ENCODE data around the gene TBL1XR1. TPM values are rescaled to one million over a fixed set of nuclear protein-coding genes. Genes with fewer than 3 reads are reported as not detected.

The TBL1XR1 gene
- total RNA-seq, 1 experiment from 2014 or later, result 77.6 TPM

DNA sequence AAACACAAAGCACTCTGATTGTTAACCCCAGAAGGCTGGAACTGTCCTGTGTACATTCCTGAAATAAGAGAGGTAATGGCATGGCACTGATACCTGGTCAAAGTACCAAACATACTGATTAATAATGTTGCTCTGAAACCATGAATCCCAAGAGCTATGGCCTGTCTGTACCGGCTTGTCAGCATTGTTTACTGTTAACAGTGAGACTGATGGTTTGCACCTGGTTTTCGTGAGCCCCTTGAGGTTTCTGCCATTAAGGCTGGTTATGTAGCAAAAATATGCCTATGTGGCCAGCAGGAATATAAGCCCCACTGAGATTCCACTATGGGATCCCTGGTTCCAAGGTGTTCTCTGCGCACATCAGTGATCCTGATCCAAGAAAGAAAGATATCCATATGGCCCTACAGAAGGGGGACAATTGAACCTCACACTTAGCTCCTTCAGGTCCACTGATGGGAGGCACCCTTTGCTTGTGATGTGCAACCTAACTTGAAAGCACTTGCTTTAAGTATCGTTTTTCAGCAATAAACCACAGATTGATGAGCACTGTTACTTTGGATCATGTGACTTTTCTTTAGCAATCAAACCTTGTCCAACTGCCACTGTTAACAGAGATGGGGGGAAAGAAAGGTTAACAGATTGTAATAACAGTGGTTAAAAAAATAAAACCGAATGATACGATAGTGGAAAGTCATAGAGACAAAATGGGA, 65.2 kb downstream of the TBL1XR1 start:
- CTCF ChIA-PET, result no interaction called here
- BruUV-seq (replicated peaks), result no TSS peak
- H3K9me3 ChIP-seq (ENCODE audit: low read length), result no peaks in the 10 kb centered on the region
- no peaks in the 10 kb centered on the region for H3K27me3 ChIP-seq (ENCODE audit: low read length)
- peaks cover 96% of the 10 kb centered on the region for H3K79me2 ChIP-seq (ENCODE audit: low read length)
- no peak for DNase-seq
- ATAC-seq, result no peak
- H3K27ac ChIP-seq (ENCODE audit: low read length), result no peak overlapping the region
- intact Hi-C loops (cut with micrococcal nuclease), result no loop called here
- H3K9ac ChIP-seq (ENCODE audit: low read length), result no peak overlapping the region
- no peak overlapping the region for H3K4me3 ChIP-seq (ENCODE audit: low read length)
- no peaks in the 10 kb centered on the region for H3K9me2 ChIP-seq (replicated peaks; ENCODE audit: low read length)
- H3K36me3 ChIP-seq (ENCODE audit: low read depth, low read length), result peaks cover 12% of the 10 kb centered on the region; the same call in 1 of the 2 replicates
- no peak overlapping the region for H3K4me2 ChIP-seq (ENCODE audit: low read length)
- peaks cover 8% of the 10 kb centered on the region for H3K4me1 ChIP-seq (ENCODE audit: insufficient read depth, low read length)
- no peak overlapping the region for H2AFZ ChIP-seq (ENCODE audit: low read length)
- TF ChIP-seq EZH2phosphoT487 (IDR thresholded peaks at IDR 0.05; ENCODE audit: borderline replicate concordance, low read length) (no peak), EZH2 (IDR thresholded peaks at IDR 0.05; ENCODE audit: low read length, unreplicated experiment) (no peak)
- TF ChIP-seq, protein P1, sequence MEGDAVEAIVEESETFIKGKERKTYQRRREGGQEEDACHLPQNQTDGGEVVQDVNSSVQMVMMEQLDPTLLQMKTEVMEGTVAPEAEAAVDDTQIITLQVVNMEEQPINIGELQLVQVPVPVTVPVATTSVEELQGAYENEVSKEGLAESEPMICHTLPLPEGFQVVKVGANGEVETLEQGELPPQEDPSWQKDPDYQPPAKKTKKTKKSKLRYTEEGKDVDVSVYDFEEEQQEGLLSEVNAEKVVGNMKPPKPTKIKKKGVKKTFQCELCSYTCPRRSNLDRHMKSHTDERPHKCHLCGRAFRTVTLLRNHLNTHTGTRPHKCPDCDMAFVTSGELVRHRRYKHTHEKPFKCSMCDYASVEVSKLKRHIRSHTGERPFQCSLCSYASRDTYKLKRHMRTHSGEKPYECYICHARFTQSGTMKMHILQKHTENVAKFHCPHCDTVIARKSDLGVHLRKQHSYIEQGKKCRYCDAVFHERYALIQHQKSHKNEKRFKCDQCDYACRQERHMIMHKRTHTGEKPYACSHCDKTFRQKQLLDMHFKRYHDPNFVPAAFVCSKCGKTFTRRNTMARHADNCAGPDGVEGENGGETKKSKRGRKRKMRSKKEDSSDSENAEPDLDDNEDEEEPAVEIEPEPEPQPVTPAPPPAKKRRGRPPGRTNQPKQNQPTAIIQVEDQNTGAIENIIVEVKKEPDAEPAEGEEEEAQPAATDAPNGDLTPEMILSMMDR (conservative IDR thresholded peaks at IDR 0.05; ENCODE audit: low read depth, low read length), result no peak
- peaks cover 14% of the 10 kb centered on the region; the same call in 1 of the 2 replicates for H4K20me1 ChIP-seq (ENCODE audit: low read length)
- no peaks in the 10 kb centered on the region for H3F3A ChIP-seq (ENCODE audit: low read length, unreplicated experiment)
- POLR2A ChIA-PET (ENCODE audit: unreplicated experiment), result no interaction called here

DNA sequence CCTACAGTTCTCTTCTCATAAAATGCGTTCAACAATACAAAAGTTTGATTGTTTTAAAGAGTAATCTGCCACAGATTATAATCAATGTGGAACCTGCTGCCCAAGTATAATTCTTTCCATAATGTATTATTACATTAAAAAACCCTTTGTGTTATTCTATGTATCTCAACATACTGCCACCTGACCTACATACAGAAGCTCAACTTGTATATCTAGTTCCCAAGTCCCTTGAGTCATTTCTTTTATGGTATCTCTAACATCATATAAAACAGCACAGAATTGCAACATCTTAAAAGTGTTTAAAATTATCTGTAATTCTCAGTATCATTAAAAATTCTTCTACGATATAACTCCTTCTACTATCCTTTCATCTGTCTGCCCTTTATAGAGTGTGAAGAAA, 70.3 kb downstream of the TBL1XR1 start:
- BruUV-seq (replicated peaks), result no TSS peak
- intact Hi-C loops (cut with micrococcal nuclease), result no loop called here
- CTCF ChIA-PET, result no interaction called here
- TF ChIP-seq EZH2 (IDR thresholded peaks at IDR 0.05; ENCODE audit: low read length, unreplicated experiment) (no peak), EZH2phosphoT487 (IDR thresholded peaks at IDR 0.05; ENCODE audit: borderline replicate concordance, low read length) (no peak)
- TF ChIP-seq, protein P1 (conservative IDR thresholded peaks at IDR 0.05; ENCODE audit: low read depth, low read length), result no peak
- Histone ChIP-seq H2AFZ (ENCODE audit: low read length) (no peak overlapping the region), H3K4me1 (ENCODE audit: insufficient read depth, low read length) (peaks cover 32% of the 10 kb centered on the region), H4K20me1 (ENCODE audit: low read length) (peaks cover 44% of the 10 kb centered on the region), H3K27ac (ENCODE audit: low read length) (peak overlapping the region; percentile 54), H3F3A (ENCODE audit: low read length, unreplicated experiment) (no peaks in the 10 kb centered on the region), H3K79me2 (ENCODE audit: low read length) (peaks cover 99% of the 10 kb centered on the region), H3K9ac (ENCODE audit: low read length) (no peak overlapping the region), H3K36me3 (ENCODE audit: low read depth, low read length) (peaks cover 6% of the 10 kb centered on the region; the same call in 1 of the 2 replicates), H3K27me3 (ENCODE audit: low read length) (no peaks in the 10 kb centered on the region), H3K9me3 (ENCODE audit: low read length) (no peaks in the 10 kb centered on the region), H3K9me2 (replicated peaks; ENCODE audit: low read length) (no peaks in the 10 kb centered on the region), H3K4me2 (ENCODE audit: low read length) (peak overlapping the region; percentile 42), H3K4me3 (ENCODE audit: low read length) (no peak overlapping the region)
- POLR2A ChIA-PET (ENCODE audit: unreplicated experiment), result interaction anchor here (0.6 kb wide), 1 partner anchor 71 kb away, joined by 7 read pairs; no protein-coding TSS in a partner anchor
- ATAC-seq, result peak; percentile 84
- DNase-seq, result peak; percentile 51

Data from PC-3 (cell line).